ENCODE data around the gene GNGT2. TPM values are rescaled to one million over a fixed set of nuclear protein-coding genes. Genes with fewer than 3 reads are reported as not detected.

The GNGT2 gene
- polyA plus RNA-seq, 1 donor (not counting 4 experiments of a cell fraction or from before 2014, with no cell fraction given): not detected

DNA sequence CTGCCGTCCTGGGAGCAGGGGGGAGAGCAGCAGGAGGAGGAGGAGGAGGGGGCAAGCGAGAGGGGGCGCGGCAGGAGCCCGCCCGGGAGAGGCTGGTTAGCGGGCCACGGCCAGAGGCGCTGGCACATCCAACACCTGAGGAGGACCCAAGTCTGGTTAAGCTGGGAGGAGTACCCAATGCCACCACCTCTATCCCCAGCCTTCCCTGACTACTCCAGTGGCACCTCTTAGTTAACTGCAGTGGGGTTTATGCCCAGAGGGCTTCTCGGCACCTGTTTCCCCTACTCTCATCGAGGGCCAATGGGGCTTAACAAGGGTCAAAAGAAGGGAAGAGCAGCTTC is 14.6 kb upstream of the GNGT2 start:
- H4K20me1 ChIP-seq (ENCODE audit: control insufficient read depth, extremely low read depth, insufficient read depth, low read length): no peaks in the 10 kb centered on the region
- no peaks in the 10 kb centered on the region for H3K36me3 ChIP-seq (ENCODE audit: control insufficient read depth in 2 of 2, extremely low read depth in 1 of 2, insufficient read depth in 2 of 2, low read length in 2 of 2)
- no peak overlapping the region for H3K27ac ChIP-seq (ENCODE audit: control insufficient read depth, insufficient read depth, low read length)
- H3K27me3 ChIP-seq (ENCODE audit: control insufficient read depth, extremely low read depth, insufficient read depth, low read length): peaks cover 62% of the 10 kb centered on the region
- DNase-seq (ENCODE audit: low read depth, low spot score) (no peak), FAIRE-seq (no peak)
- no peaks in the 10 kb centered on the region for H3K79me2 ChIP-seq (ENCODE audit: control insufficient read depth, insufficient read depth, low read length)
- no peaks in the 10 kb centered on the region for H3K9me1 ChIP-seq (ENCODE audit: control insufficient read depth, extremely low read depth, insufficient read depth, low read length)
- H3K4me1 ChIP-seq (ENCODE audit: control insufficient read depth, extremely low read depth, insufficient read depth, low read length): peaks cover 9% of the 10 kb centered on the region
- dilution Hi-C loops (cut with MboI; ENCODE audit: extremely low pct_ligation_motif_present, low sequenced_read_pairs): no loop called here
- TF ChIP-seq EZH2 (IDR thresholded peaks at IDR 0.05; ENCODE audit: low read length): peak; percentile 34
- TF ChIP-seq, protein P1, sequence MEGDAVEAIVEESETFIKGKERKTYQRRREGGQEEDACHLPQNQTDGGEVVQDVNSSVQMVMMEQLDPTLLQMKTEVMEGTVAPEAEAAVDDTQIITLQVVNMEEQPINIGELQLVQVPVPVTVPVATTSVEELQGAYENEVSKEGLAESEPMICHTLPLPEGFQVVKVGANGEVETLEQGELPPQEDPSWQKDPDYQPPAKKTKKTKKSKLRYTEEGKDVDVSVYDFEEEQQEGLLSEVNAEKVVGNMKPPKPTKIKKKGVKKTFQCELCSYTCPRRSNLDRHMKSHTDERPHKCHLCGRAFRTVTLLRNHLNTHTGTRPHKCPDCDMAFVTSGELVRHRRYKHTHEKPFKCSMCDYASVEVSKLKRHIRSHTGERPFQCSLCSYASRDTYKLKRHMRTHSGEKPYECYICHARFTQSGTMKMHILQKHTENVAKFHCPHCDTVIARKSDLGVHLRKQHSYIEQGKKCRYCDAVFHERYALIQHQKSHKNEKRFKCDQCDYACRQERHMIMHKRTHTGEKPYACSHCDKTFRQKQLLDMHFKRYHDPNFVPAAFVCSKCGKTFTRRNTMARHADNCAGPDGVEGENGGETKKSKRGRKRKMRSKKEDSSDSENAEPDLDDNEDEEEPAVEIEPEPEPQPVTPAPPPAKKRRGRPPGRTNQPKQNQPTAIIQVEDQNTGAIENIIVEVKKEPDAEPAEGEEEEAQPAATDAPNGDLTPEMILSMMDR (optimal IDR thresholded peaks at IDR 0.05 in 1 of 3, IDR thresholded peaks at IDR 0.05 in 1 of 3, conservative IDR thresholded peaks at IDR 0.05 in 1 of 3; ENCODE audit: extremely low read depth in 1 of 3, insufficient read depth in 2 of 3, low read length in 3 of 3): no peak
- no peaks in the 10 kb centered on the region for H3K9me3 ChIP-seq (ENCODE audit: control insufficient read depth, low read depth, low read length)
- no peak overlapping the region for H2AFZ ChIP-seq (ENCODE audit: control insufficient read depth, low read length)
- no peak overlapping the region for H3K4me2 ChIP-seq (ENCODE audit: control insufficient read depth, extremely low read depth, insufficient read depth, low read depth, low read length)
- H3K9ac ChIP-seq (ENCODE audit: control insufficient read depth, extremely low read depth, insufficient read depth, low read length): no peak overlapping the region
- H3K4me3 ChIP-seq (ENCODE audit: control insufficient read depth in 2 of 3, extremely low read depth in 1 of 3, insufficient read depth in 2 of 3, low read depth in 1 of 3, low read length in 3 of 3): no peak overlapping the region

- DNase-seq (ENCODE audit: low read depth, low spot score): no peak
- Histone ChIP-seq H3K79me2 (ENCODE audit: control insufficient read depth, insufficient read depth, low read length) (no peaks in the 10 kb centered on the region), H3K4me3 (ENCODE audit: control insufficient read depth in 2 of 3, extremely low read depth in 1 of 3, insufficient read depth in 2 of 3, low read depth in 1 of 3, low read length in 3 of 3) (no peak overlapping the region), H3K9me3 (ENCODE audit: control insufficient read depth, low read depth, low read length) (no peaks in the 10 kb centered on the region), H3K36me3 (ENCODE audit: control insufficient read depth in 2 of 2, extremely low read depth in 1 of 2, insufficient read depth in 2 of 2, low read length in 2 of 2) (no peaks in the 10 kb centered on the region), H3K9ac (ENCODE audit: control insufficient read depth, extremely low read depth, insufficient read depth, low read length) (no peak overlapping the region), H3K9me1 (ENCODE audit: control insufficient read depth, extremely low read depth, insufficient read depth, low read length) (no peaks in the 10 kb centered on the region), H3K4me2 (ENCODE audit: control insufficient read depth, extremely low read depth, insufficient read depth, low read depth, low read length) (peak overlapping the region; percentile 54), H2AFZ (ENCODE audit: control insufficient read depth, low read length) (peak overlapping the region; percentile 12), H3K4me1 (ENCODE audit: control insufficient read depth, extremely low read depth, insufficient read depth, low read length) (peaks cover 9% of the 10 kb centered on the region), H3K27ac (ENCODE audit: control insufficient read depth, insufficient read depth, low read length) (no peak overlapping the region), H3K27me3 (ENCODE audit: control insufficient read depth, extremely low read depth, insufficient read depth, low read length) (peaks cover 57% of the 10 kb centered on the region), H4K20me1 (ENCODE audit: control insufficient read depth, extremely low read depth, insufficient read depth, low read length) (no peaks in the 10 kb centered on the region)
- dilution Hi-C loops (cut with MboI; ENCODE audit: extremely low pct_ligation_motif_present, low sequenced_read_pairs): no loop called here
- TF ChIP-seq EZH2 (IDR thresholded peaks at IDR 0.05; ENCODE audit: low read length): peak; percentile 90
- TF ChIP-seq, protein P1 (optimal IDR thresholded peaks at IDR 0.05 in 1 of 3, IDR thresholded peaks at IDR 0.05 in 1 of 3, conservative IDR thresholded peaks at IDR 0.05 in 1 of 3; ENCODE audit: extremely low read depth in 1 of 3, insufficient read depth in 2 of 3, low read length in 3 of 3): no peak
- no peak for FAIRE-seq
Measured at GRCh38 chr17:49224198-49224996, 14.0 kb upstream of the GNGT2 start.
